Right forelimb (tissue), 1 donor: ENCODE measurements around the gene SVIP.

Source experiments
- DNase-seq: peaks from one replicate; pipeline ENCODE4 v3.0.0-alpha.2; 2018

Gene SVIP

DNA sequence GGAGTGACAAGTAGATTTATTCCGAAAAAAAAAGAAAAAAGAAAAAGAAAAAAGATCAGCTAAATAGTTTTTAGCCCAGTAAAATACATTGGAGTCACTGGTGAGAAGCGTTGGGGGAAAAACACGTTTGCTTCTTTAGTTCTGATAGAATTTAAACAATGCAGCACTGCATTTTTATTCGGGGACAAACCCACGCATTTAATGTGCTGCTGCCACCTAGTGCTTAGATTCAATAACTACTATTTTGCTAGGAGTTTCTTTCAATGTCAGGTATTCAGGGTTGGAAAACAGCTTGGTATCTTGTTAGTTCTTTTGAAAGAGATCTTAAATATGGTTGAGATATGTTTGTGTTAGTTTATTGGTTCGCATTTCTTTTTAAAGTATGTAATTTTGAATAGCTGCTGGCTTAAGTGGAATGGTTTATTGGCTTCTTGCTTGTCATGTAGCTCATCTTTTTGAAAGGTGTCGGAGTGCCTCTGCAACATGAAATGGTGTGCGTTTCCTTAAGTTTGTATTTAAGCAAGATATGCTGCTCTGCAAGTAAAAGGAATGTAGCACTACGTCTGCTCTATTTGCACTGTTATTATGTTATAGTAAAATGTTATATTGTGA lies 41.9 kb downstream of the SVIP start:
- DNase-seq = no peak

DNA sequence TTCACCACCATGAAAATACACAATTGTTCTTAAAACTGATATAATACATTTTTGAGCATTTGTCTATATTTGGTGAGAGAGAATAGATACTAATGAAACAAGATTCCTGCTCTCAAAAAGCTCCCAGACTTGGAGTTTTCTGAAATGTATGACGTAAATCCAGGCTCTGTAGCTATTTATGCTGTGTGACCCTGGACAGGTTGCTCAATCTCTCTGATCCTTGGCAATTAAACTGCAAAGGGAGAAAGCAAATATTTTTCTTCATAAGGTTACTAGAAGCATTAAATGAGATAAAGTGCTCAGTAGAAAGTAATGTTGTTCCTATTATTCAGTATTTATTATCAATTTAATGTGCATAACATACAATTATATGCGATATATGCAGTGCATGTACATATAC lies 42.5 kb downstream of the SVIP start:
- DNase-seq = no peak

DNA sequence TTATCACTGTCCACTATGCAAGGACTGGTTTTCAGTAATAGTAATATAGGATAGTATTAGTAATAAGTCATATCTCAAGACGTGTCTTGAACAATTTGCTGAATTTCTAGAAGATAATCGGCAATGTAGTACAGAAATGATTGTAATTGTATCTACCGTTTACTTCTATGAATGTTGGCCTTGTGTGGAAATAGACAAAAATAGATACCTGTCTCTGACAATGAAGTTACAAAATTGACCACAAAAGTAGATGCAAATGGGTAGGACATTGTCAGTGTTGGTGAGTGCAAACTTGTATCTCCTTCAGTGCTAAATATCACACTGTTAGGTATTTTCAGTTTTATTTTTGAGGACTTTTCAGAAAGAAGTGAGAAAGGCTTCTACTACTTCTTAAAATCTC lies 43.1 kb downstream of the SVIP start:
- DNase-seq = no peak

DNA sequence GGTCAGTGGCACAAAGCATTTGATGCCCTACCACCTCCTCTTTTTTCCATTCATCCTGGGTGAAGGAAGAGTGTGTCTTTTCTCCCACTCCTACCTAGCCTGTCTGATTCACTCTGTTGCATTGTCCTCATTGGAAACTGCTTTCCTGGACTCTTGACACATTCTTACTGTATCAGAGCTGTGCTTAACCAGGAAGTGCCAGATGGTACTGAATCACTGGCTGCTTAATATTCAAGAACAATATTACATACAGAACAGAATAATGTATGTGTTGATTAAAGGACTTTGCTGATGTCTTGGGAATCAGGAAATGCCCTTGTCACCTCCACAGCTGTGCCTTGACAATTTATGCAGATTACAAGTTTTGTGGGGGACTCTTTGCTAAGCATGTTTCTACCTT lies 44.4 kb downstream of the SVIP start:
- DNase-seq = no peak

DNA sequence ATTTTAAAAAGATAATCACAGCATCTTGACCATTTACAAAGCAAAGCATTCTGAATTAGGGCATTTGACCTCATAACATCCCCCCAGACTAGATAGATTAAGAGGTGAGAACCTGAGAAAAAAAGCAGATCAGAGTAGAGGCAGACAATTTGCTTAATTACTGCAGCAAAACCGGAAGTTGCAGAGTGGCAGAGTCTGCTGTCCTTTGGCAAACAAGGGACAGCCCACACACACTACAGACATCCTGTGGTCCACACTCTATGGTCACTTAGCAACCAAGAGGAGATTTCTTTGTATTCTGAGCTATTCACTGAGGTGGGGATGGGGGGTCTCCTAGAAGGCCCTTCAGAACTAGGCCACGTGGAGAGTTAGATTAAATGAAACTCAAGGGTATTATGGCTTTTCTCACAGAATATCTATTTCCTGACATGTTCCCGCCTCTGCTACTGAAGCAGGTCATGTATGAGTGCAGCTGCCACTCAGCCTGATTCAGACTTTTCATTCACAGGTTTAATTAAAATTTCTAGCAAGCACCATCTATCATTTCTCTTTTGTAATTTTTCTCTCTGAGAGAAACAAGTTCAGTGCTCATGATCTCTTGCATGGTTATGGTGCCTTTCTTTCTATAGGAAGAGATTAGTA lies 48.5 kb downstream of the SVIP start:
- no peak for DNase-seq

DNA sequence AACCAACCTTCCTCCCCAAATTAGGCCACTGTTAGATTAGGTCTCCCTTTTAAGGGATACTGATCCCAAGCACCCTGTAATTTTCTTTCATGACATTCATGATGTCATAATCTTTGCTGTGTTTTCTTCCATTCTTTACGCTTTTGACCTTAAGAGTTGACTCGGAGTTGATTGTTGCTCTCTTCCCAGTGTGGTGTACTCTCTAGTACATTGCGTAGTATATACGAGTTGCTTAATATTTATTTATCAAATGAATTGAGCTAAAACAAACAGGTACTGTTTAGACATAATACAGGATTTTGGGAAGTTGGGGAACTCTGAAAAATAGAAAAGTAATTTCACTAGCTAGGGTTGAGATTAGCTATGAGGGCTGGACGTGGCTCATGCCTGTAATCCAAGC lies 49.8 kb downstream of the SVIP start:
- no peak for DNase-seq

DNA sequence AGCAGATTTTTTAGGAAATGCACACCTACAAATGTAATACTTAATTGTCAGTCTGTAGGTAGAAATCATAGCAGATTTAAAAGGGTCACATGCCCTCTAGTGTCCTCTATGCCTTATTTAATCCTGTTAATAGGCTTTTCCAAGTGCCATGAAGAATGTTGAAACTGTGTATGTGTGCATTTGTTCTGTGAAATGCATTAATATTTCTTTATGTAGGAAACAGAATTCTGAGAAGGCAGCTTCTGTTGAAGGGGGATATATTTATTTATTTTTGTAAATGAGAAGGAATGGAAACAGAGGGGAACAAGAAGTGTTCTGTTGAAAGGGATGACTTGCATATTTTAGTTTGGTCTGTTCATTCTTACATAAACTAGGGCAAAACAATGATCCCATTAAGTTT lies 51.0 kb downstream of the SVIP start:
- DNase-seq = no peak

DNA sequence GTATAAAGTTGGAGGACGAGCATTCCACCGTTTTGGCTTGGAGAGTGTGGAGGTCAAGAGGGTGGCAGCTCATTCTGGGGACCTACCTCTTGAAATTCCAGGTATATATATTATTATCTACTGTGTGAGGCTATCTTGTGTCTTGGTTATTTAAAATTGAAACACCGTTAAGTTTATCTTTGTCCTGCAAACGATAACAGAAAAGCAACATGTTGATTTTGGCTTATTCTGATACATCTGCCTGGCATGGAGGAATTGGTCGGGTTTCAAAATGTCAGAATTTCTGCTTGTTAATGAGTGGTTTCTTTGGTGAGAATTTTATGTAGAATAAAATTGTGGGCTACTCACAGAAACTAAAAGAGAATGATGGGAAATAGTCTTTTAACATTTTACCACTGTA lies 54.4 kb downstream of the SVIP start:
- no peak for DNase-seq

DNA sequence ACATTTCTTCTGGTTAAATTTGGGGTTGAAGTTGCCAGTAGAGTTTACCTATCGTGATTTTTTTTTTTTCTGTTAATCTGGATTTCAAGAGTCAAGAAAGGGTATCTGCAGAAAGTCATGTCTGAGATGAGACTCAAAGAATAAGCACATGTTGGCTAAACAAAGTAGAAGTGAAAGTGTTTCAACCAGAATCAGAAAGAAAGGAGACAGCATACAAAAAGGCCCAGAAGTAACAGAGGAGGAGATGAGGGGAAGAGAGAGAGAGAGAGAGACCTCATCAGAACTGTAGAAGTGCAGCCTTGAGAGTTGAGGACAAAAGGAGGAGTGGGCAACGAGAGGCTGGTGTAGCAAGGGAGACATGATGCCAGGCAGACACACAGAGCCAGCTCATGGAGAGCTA lies 54.9 kb downstream of the SVIP start:
- no peak for DNase-seq

DNA sequence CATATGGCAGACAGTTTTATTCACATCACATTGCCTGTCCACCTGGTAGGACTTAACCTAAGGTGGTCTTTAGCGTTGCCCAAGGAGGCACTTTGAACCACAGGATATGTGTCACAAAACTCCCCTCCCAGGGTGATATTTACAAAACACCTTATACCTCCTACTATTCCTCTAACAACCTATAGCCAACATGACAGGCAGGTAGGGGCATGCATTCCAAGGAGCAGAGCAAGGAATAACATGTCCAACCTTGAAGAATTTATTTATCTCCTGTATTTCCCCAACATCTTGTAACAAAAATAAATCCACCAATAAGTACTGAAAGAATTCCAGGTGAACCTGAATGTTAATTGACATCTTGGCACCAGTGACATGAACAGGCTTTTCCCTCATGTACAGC lies 60.5 kb downstream of the SVIP start:
- DNase-seq = no peak
